Central memory CD8-positive, alpha-beta T cell (primary cell): ENCODE results near the gene APP.

ENCODE experiments used
- ATAC-seq: fragments of 150-1000 bp; cut with Tn5 transposase; replicated peaks from 2 replicates; pipeline ENCODE4 v1.10.0; 2022; ENCODE audit warnings: mild to moderate bottlenecking, moderate FRiP score, moderate number of reproducible peaks; ENCODE audit not compliant: poor library complexity, severe bottlenecking; ENCODE audit errors: extremely low read depth
- DNase-seq, 2 donors: peaks; one replicate each; pipeline ENCODE4 v3.0.0; 2021; ENCODE audit warnings: low spot score in 2 of 2
- H3K27ac Mint-ChIP-seq: one replicate; pipeline ENCODE4 v1.8.0; 2022; ENCODE audit warnings: low read depth, mild to moderate bottlenecking, moderate library complexity, mixed read lengths
- H3K27me3 Mint-ChIP-seq: one replicate; pipeline ENCODE4 v1.8.0; 2022; ENCODE audit warnings: mixed read lengths
- H3K36me3 Mint-ChIP-seq: one replicate; pipeline ENCODE4 v1.8.0; 2022; ENCODE audit warnings: mild to moderate bottlenecking, moderate library complexity, mixed read lengths; ENCODE audit not compliant: insufficient read depth
- H3K4me1 Mint-ChIP-seq: one replicate; pipeline ENCODE4 v1.8.0; 2022; ENCODE audit warnings: mixed read lengths
- H3K4me3 Mint-ChIP-seq: one replicate; pipeline ENCODE4 v1.8.0; 2022; ENCODE audit warnings: mild to moderate bottlenecking, moderate library complexity, mixed read lengths
- H3K9me3 Mint-ChIP-seq: one replicate; pipeline ENCODE4 v1.8.0; 2022; ENCODE audit warnings: mixed read lengths

Gene APP

DNA sequence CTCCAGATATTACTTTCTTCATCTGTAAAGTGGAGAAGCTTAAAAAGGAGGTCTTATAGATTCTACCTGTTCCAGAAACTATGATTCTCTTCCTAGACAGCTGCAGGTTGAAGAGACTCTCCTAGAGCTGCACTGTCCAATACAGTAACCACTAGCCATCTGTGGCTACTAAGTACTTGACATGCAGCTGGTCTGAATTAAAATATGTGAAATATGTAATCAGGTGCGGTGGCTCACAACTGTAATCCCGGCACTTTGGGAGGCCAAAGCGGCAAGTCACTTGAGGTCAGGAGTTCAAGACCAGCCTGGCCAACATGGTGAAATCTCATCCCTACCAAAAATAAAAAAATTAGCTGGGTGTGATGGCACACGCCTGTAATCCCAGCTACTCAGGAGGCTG, 15.8 kb downstream of the APP start:
- no peaks in the 10 kb centered on the region for H3K4me1 Mint-ChIP-seq
- DNase-seq (no peak), ATAC-seq (no peak)
- no peaks in the 10 kb centered on the region for H3K36me3 Mint-ChIP-seq
- H3K27me3 Mint-ChIP-seq: no peaks in the 10 kb centered on the region
- H3K4me3 Mint-ChIP-seq: no peak overlapping the region
- no peak overlapping the region for H3K27ac Mint-ChIP-seq
- H3K9me3 Mint-ChIP-seq: no peaks in the 10 kb centered on the region

- no peak overlapping the region for H3K4me3 Mint-ChIP-seq
- no peaks in the 10 kb centered on the region for H3K9me3 Mint-ChIP-seq
- H3K36me3 Mint-ChIP-seq: no peaks in the 10 kb centered on the region
- no peak for DNase-seq
- H3K4me1 Mint-ChIP-seq: no peaks in the 10 kb centered on the region
- ATAC-seq: no peak
- H3K27ac Mint-ChIP-seq: no peak overlapping the region
- H3K27me3 Mint-ChIP-seq: no peaks in the 10 kb centered on the region
These were observed 16.8 kb downstream of the APP start for GRCh38 chr21:26153758-26154157.

DNA sequence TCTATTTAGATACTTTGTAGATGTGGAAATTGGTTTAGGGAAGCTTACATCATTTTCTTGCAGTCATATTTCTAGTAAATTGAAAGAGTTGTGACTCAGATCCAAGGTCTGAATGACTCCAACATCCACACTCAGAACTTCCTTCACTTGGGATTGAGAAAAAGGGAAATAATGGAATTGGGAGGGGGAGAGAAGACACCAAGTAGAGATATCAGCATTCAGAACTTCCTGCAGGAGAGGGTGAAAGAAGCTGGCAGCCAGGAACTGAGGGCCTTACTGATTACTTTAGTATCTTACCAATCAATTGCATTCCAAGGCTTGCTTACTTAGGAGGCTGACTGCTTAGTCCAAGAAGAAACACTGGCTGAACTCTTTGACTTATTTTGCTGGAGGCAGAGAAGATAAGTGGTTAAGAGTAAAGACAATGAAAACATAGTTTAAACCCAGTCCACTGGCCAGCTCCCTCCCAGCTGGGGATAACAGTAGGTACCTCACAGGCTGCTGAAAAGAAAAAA, 21.7 kb downstream of the APP start:
- H3K9me3 Mint-ChIP-seq: no peaks in the 10 kb centered on the region
- H3K27ac Mint-ChIP-seq: no peak overlapping the region

GRCh38 chr21:26148071-26148839, 22.3 kb downstream of the APP start:
- H3K36me3 Mint-ChIP-seq: no peaks in the 10 kb centered on the region
- H3K27ac Mint-ChIP-seq: no peak overlapping the region
- H3K9me3 Mint-ChIP-seq: no peaks in the 10 kb centered on the region
- no peaks in the 10 kb centered on the region for H3K27me3 Mint-ChIP-seq
- DNase-seq: no peak
- ATAC-seq: no peak
- no peaks in the 10 kb centered on the region for H3K4me1 Mint-ChIP-seq
- H3K4me3 Mint-ChIP-seq: no peak overlapping the region

More for the DNA sequence above, 21.7 kb downstream of the APP start:
- no peak for DNase-seq
- no peak overlapping the region for H3K4me3 Mint-ChIP-seq
- no peaks in the 10 kb centered on the region for H3K27me3 Mint-ChIP-seq
- ATAC-seq: no peak
- H3K4me1 Mint-ChIP-seq: no peaks in the 10 kb centered on the region
- H3K36me3 Mint-ChIP-seq: no peaks in the 10 kb centered on the region

DNA sequence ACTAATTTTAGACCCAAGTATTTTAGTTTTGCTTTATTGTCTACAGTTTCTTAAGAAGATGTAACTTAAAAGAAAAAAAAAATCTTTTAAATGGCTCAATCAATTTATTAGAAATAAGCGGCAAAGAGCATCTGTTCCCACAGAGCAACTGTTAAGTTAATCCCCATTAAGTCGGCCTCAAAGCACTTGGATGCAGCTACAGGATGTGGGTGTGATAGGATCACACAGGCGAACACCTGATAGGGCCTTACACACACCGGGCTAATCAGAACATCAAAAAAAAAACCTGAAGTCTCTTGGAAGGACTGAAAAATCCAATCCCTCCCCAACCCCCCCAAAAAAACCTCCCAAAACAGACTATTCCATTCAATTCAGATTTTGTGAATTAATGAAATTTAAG, 23.0 kb downstream of the APP start:
- H3K36me3 Mint-ChIP-seq: no peaks in the 10 kb centered on the region
- ATAC-seq (no peak), DNase-seq (no peak)
- H3K9me3 Mint-ChIP-seq: no peaks in the 10 kb centered on the region
- H3K4me1 Mint-ChIP-seq: no peaks in the 10 kb centered on the region
- no peaks in the 10 kb centered on the region for H3K27me3 Mint-ChIP-seq
- H3K4me3 Mint-ChIP-seq: no peak overlapping the region
- no peak overlapping the region for H3K27ac Mint-ChIP-seq

DNA sequence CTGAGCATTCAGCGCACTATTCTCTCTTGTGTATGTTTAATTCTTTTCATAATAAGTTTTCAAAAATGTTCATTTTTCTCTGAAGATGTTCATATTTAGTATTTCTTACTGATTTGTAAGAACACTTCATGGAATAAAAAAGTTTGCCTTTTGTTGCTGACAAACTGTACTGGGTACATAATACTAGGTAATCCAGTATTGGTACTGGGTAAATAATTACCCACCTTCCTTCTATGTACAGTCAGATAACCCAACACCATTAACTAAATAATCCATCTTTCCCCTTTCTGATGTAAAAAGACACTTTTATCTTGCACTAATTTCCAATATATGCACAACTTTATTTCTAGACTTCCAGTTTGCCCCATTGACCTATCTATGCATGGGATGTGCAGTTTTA, 23.9 kb downstream of the APP start:
- no peaks in the 10 kb centered on the region for H3K27me3 Mint-ChIP-seq
- ATAC-seq: no peak

DNA sequence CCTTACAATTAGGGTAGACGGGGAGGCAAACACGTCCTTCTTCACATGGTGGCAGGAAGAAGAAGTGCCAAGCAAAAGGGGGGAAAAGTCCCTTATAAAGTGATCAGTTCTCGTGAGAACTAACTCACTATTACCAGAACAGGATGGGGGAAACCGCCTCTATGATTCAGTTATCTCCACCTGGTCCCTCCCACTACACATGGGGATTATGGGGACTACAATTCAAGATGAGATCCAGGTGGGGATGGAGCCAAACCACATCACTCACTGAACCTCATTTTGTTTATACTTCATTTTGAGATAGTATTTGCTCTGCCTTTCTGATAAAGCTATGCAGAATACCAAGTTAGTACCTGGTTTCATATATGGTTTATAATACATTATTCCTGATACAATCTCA, 26.5 kb downstream of the APP start:
- no peak overlapping the region for H3K4me3 Mint-ChIP-seq
- ATAC-seq (no peak), DNase-seq (no peak)
- H3K36me3 Mint-ChIP-seq: no peaks in the 10 kb centered on the region
- no peaks in the 10 kb centered on the region for H3K27me3 Mint-ChIP-seq
- H3K4me1 Mint-ChIP-seq: no peaks in the 10 kb centered on the region
- H3K27ac Mint-ChIP-seq: no peak overlapping the region
- no peaks in the 10 kb centered on the region for H3K9me3 Mint-ChIP-seq

More for the DNA sequence above, 23.9 kb downstream of the APP start:
- DNase-seq: no peak
- Mint-ChIP-seq H3K36me3 (no peaks in the 10 kb centered on the region), H3K4me3 (no peak overlapping the region), H3K27ac (no peak overlapping the region), H3K9me3 (no peaks in the 10 kb centered on the region), H3K4me1 (no peaks in the 10 kb centered on the region)

DNA sequence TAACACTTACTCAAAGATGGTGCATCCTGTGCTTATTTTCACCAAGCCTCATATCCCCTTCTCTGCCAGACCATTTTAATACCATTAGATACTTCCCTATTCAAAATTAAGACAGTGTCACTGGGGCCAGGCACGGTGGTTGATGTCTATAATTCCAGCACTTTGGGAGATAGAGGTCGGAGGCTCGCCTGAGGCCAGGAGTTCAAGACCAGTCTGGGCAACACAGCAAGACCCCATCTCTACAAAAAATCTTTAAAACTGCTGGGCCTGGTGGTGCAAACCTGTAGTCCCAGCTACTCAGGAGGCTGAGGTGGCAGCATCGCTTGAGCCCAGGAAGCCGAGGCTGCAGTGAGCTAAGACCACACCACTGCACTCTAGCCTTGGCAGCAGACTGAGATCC, 28.2 kb downstream of the APP start:
- Mint-ChIP-seq H3K4me1 (no peaks in the 10 kb centered on the region), H3K36me3 (no peaks in the 10 kb centered on the region), H3K27ac (no peak overlapping the region), H3K4me3 (no peak overlapping the region), H3K27me3 (no peaks in the 10 kb centered on the region), H3K9me3 (no peaks in the 10 kb centered on the region)
- DNase-seq (no peak), ATAC-seq (no peak)

GRCh38 chr21:26140926-26141325, 29.6 kb downstream of the APP start:
- no peak for ATAC-seq
- no peak overlapping the region for H3K27ac Mint-ChIP-seq
- H3K27me3 Mint-ChIP-seq: no peaks in the 10 kb centered on the region
- H3K4me3 Mint-ChIP-seq: no peak overlapping the region
- no peaks in the 10 kb centered on the region for H3K36me3 Mint-ChIP-seq
- H3K9me3 Mint-ChIP-seq: no peaks in the 10 kb centered on the region
- no peaks in the 10 kb centered on the region for H3K4me1 Mint-ChIP-seq
- no peak for DNase-seq

DNA sequence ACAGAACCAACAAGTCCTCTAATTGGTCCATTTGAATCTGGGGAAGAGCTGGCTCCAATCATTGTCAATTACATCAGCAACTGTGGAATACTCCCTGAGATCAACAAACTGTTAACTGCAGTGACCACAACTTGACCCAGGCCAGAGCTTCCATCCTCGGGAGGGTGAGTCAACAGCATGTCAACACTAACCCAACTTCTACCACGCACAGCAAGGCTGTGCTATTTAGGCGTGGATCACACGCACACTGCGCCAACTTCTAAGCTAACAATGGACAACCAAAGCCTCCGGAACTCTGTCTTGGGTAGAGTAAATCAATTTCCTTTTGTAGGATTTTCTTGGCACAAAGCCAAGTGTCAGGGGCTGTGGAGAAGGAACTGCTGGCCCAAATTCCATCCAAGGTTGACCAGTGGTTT, 30.4 kb downstream of the APP start:
- H3K9me3 Mint-ChIP-seq: no peaks in the 10 kb centered on the region
- ATAC-seq (no peak), DNase-seq (no peak)
- H3K27me3 Mint-ChIP-seq: no peaks in the 10 kb centered on the region
- H3K4me1 Mint-ChIP-seq: no peaks in the 10 kb centered on the region
- no peak overlapping the region for H3K27ac Mint-ChIP-seq
- no peaks in the 10 kb centered on the region for H3K36me3 Mint-ChIP-seq
- H3K4me3 Mint-ChIP-seq: no peak overlapping the region

GRCh38 chr21:26138615-26139257, 31.8 kb downstream of the APP start:
- Mint-ChIP-seq H3K9me3 (no peaks in the 10 kb centered on the region), H3K4me3 (no peak overlapping the region), H3K36me3 (no peaks in the 10 kb centered on the region), H3K27ac (no peak overlapping the region), H3K27me3 (no peaks in the 10 kb centered on the region), H3K4me1 (no peaks in the 10 kb centered on the region)
- ATAC-seq (no peak), DNase-seq (no peak)

GRCh38 chr21:26137379-26138060, 33.0 kb downstream of the APP start:
- DNase-seq (no peak), ATAC-seq (no peak)
- no peaks in the 10 kb centered on the region for H3K36me3 Mint-ChIP-seq
- H3K4me3 Mint-ChIP-seq: no peak overlapping the region
- H3K27ac Mint-ChIP-seq: no peak overlapping the region
- no peaks in the 10 kb centered on the region for H3K4me1 Mint-ChIP-seq
- no peaks in the 10 kb centered on the region for H3K27me3 Mint-ChIP-seq
- no peaks in the 10 kb centered on the region for H3K9me3 Mint-ChIP-seq

DNA sequence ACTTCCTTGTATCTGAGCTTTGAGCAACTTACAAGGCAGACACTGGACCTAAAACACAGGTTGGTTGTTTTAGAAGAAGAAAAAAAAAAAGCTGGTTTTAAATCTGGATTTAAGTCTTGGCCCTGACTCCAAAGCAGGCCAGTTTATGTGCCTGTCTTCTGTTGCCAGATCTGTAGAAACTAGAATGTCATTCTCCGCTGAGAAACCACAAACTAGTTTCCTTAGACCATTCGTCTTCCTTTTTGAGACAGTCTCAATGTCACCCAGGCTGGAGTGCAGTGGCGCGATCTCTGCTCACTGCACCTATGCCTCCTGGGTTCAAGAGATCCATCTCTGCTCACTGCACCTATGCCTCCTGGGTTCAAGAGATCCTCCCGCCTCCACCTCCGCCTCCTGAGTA, 33.9 kb downstream of the APP start:
- H3K27ac Mint-ChIP-seq: no peak overlapping the region
- no peak overlapping the region for H3K4me3 Mint-ChIP-seq

More for the DNA sequence above, 33.9 kb downstream of the APP start:
- no peaks in the 10 kb centered on the region for H3K4me1 Mint-ChIP-seq
- H3K36me3 Mint-ChIP-seq: no peaks in the 10 kb centered on the region
- DNase-seq: no peak
- ATAC-seq: no peak
- no peaks in the 10 kb centered on the region for H3K9me3 Mint-ChIP-seq
- H3K27me3 Mint-ChIP-seq: no peaks in the 10 kb centered on the region
